Cerebellar nuclear complex (tissue), 1 donor: Measurements from ENCODE around the gene MTRF1.

Source experiments
- DNase-seq, 2 experiments: peaks; one replicate each; lab custom pipeline; 2025; lab: John Stamatoyannopoulos, UW

The MTRF1 gene, protein sequence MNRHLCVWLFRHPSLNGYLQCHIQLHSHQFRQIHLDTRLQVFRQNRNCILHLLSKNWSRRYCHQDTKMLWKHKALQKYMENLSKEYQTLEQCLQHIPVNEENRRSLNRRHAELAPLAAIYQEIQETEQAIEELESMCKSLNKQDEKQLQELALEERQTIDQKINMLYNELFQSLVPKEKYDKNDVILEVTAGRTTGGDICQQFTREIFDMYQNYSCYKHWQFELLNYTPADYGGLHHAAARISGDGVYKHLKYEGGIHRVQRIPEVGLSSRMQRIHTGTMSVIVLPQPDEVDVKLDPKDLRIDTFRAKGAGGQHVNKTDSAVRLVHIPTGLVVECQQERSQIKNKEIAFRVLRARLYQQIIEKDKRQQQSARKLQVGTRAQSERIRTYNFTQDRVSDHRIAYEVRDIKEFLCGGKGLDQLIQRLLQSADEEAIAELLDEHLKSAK

GRCh38 chr13:41263261-41263971 lies at the start of gene MTRF1:
MTRF1 (minus strand) TSS chr13:41263576; CDS start chr13:41260907, 2,669 bp downstream.
- peak; percentile 25 to 78 for DNase-seq

- no peak for DNase-seq
Observed at GRCh38 chr13:41313117-41313516, 49.7 kb upstream of the MTRF1 start.

GRCh38 chr13:41312176-41312500 lies 48.8 kb upstream of the MTRF1 start:
- no peak for DNase-seq

- no peak for DNase-seq
Observed at GRCh38 chr13:41311406-41312175, 48.2 kb upstream of the MTRF1 start.

DNA sequence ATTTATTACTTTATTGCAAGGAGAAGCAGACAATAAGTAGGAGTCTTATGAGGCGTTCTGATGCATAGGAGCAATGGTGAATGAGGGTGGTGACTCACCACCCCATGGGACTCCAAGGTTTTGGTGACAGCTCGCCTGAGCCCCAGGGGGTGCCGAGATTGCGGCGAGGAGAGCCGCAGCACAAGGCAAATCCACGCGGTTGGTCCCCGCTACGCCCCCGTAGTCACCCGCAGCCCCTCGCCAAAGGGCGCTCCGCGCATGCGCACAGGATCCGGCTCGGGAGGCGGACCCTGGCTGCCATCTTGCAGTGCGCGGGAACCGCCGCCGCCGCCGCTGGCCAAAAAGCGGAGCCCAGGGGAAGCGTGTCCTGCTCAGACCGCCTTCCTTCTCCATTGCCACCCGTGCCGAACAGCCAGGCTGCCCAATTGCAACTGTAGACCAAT lies 47.6 kb upstream of the MTRF1 start, which contains the start of gene NAA16:
NAA16 (plus strand) TSS at position 305 of the 443 bp plus-strand sequence. CDS start 262 bp downstream, outside the sequence.
- DNase-seq: peak in 1 of 2 experiments; percentile 53

DNA sequence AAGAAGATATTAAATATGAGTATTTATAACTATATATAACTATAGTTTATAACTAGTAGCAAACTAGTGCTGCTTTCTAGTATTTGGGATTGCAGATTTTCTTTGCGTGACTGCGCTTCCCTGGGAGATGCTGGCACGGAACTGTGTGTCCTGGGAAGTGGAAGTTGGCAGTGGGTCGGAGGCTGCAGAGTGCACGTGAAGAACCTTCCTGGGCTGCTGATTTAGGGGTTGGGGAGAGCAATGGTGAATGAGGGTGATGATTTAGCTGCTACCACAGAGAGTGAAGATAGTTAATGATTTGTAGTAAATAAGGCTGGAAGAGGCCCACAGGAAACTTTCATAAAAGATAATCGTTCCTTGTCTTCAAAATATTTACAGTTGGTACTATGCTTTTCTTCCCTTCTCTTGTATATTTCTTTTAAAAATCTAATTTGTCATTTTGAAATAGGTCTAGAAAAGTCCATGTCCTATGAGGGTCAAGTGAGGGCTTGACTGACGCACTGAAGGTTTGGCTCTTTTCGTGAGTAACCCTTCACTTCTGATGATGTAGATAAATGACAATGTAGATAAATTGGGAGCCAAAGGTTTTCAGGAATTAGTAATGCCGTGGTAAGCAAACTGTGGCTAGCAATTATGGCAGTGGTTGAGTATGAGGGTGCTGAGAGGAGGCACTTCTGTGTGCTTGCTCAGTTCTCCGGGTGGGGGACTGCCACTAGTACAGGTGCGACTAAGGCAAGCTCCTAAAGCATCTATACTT lies 44.7 kb upstream of the MTRF1 start:
- no peak for DNase-seq

GRCh38 chr13:41306271-41307145 lies 43.1 kb upstream of the MTRF1 start:
- DNase-seq: no peak

DNA sequence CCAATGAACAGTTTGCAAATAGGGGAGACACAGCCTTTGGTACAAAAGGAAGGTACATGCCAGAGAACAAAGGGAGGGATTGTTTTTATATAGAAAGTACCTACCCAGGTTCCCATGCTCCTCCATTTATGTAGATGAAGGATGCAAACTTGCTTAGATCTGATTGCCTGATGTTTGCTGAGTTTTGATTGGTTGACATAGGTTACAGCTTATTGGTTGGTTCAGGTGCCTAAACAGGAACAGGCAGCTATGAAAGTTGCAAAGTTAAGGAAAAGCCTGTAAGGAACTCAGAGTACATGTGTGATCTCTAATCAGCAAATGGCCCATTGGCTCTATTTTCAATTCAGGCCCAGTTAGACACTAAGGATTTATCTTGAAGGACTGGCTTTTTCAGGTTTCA lies 41.2 kb upstream of the MTRF1 start:
- no peak for DNase-seq

- DNase-seq: no peak
Observed at GRCh38 chr13:41302743-41303142, 39.4 kb upstream of the MTRF1 start.

GRCh38 chr13:41299316-41300094 lies 36.1 kb upstream of the MTRF1 start:
- no peak for DNase-seq

DNA sequence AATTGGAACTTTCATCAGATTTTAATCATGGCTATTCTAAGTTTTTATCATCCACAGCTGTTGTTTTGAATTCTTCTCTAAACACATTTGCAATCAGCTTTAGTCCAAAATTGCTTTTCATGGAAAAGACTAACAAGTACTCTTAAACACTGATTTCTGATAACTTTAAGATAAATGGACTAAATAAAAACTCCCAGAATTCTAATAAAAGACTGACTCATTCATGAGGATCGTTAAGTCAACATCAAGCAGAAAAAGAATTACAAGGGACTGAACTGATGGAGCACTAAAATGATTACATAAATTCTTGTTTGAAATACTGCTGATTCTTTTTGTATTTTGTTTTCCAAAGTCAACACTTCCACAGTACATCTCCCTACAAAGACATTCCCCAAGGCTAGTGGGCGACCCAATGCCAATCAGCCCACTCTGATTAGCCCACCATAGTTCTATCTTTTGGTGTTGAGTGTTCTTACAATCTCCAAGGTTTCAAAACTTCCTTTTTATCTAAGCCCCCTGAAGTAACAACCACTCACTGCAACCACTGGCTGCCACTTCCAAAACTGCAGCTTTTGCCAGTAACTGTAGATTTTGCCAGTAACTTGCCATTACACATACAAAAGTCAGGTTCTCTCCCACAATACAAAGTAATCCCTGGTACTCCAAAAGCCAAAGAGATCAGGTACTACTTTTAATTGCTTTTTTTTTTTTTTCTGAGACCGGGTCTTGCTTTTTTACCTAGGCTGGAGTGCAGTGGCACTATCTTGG lies 33.7 kb upstream of the MTRF1 start:
- no peak for DNase-seq

DNA sequence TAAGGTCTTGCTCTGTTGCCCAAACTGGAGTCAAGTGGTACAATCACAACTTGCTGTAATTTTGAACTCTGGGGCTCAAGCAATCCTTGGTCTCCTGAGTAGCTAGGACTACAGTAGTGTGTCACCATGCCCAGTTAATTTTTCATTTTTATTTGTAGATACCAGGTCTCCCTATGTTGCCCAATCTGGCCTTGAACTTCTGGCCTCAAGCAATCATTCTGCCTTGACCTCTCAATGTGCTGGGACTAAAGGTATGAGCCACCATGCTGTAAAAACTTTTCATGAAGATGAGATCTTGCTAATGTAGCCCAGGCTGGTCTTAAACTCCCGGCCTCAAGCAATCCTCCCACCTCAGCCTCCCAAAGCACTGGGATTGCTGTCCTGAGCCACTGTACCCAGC lies 32.6 kb upstream of the MTRF1 start:
- no peak for DNase-seq

- no peak for DNase-seq
Observed at GRCh38 chr13:41294914-41295313, 31.5 kb upstream of the MTRF1 start.

- DNase-seq: no peak
Observed at GRCh38 chr13:41293272-41293671, 29.9 kb upstream of the MTRF1 start.

DNA sequence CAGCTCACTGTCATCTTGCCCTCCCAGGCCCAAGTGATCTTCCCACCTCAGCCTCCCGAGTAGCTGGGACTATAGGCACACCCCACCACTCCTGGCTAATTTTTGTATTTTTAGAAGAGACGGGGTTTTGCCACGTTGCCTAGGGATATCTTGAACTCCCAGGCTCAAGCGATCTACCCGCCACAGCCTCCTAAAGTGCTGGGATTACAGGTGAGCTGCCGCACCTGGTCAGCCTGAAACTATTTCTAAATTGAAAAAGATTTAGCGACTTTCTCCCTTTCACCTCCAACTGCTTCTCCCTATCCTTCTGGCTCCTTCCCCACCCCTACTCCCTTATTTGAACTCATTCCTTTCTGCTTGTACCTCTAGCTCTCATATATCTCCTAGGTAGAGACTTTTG lies 27.9 kb upstream of the MTRF1 start:
- no peak for DNase-seq

DNA sequence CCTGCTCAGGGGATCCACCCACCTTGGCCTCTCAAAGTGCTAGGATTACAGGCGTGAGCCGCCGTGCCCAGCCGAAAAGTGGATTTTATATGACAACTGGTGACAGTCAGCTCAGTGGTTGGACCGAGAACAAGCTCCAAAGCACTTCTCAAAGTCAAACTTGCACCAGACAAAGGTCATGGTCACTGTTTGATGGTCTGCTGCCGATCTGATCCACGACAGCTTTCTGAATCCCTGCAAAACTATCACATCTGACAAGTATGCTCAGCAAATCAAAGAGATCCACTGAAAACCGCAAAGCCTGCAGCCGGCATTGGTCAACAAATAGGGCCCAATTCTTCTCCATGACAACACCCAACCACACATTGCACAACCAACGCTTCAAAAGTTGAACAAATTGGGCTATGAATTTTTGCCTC lies 26.1 kb upstream of the MTRF1 start:
- no peak for DNase-seq

DNA sequence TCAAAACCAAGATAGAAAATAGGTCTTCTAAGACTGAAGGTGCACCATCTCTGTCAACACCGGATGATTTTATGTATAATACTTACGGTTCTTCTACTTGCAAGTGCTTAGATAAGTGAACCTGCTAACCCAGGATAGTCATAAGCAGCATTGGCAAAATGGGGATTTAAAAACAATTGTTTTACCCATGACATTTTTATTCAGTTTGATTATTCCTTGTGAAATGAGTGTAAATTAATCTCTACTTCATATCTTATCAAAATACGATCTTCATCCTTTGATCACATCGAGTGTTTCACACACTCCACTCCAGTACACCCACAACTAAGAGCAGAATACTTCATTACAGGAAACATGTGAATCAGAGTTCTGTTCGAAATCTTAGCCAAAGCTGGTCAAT lies 23.0 kb upstream of the MTRF1 start:
- no peak for DNase-seq

GRCh38 chr13:41284512-41285288 lies 21.3 kb upstream of the MTRF1 start:
- DNase-seq: no peak
